ENCODE measurements around the gene TRIM41.
A peak's percentile ranks its signal among the peaks of the same experiment; 100 is the strongest.

Gene TRIM41

GRCh38 chr5:181229996-181230395 lies 6.9 kb downstream of the TRIM41 start:
- FAIRE-seq, result no peak
- no peak for DNase-seq (ENCODE audit: extremely low spot score, insufficient read length, low read depth)

GRCh38 chr5:181230551-181230950 lies 7.5 kb downstream of the TRIM41 start:
- FAIRE-seq (no peak), DNase-seq (ENCODE audit: extremely low spot score, insufficient read length, low read depth) (no peak)

GRCh38 chr5:181231432-181231831 lies 8.4 kb downstream of the TRIM41 start:
- FAIRE-seq, result no peak
- no peak for DNase-seq (ENCODE audit: extremely low spot score, insufficient read length, low read depth)

- DNase-seq (ENCODE audit: extremely low spot score, insufficient read length, low read depth) (no peak), FAIRE-seq (no peak)
Observed at GRCh38 chr5:181232593-181232992, 9.5 kb downstream of the TRIM41 start.

- no peak for FAIRE-seq
- no peak for DNase-seq (ENCODE audit: extremely low spot score, insufficient read length, low read depth)
Observed at GRCh38 chr5:181233088-181233800, 10.2 kb downstream of the TRIM41 start.

- FAIRE-seq (no peak), DNase-seq (ENCODE audit: extremely low spot score, insufficient read length, low read depth) (no peak)
Observed at GRCh38 chr5:181233801-181234454, 10.8 kb downstream of the TRIM41 start.

- FAIRE-seq, result no peak
Observed at GRCh38 chr5:181234455-181235306, 11.6 kb downstream of the TRIM41 start.

GRCh38 chr5:181235323-181235688 lies 12.2 kb downstream of the TRIM41 start:
- DNase-seq (ENCODE audit: extremely low spot score, insufficient read length, low read depth) (no peak), FAIRE-seq (no peak)

More at GRCh38 chr5:181234455-181235306, 11.6 kb downstream of the TRIM41 start:
- DNase-seq (ENCODE audit: extremely low spot score, insufficient read length, low read depth), result no peak

GRCh38 chr5:181235689-181236366 lies 12.7 kb downstream of the TRIM41 start:
- FAIRE-seq (no peak), DNase-seq (ENCODE audit: extremely low spot score, insufficient read length, low read depth) (no peak)

GRCh38 chr5:181236471-181236870 lies 13.4 kb downstream of the TRIM41 start:
- DNase-seq (ENCODE audit: extremely low spot score, insufficient read length, low read depth), result no peak
- FAIRE-seq, result no peak

- DNase-seq (ENCODE audit: extremely low spot score, insufficient read length, low read depth) (no peak), FAIRE-seq (no peak)
Observed at GRCh38 chr5:181236954-181237641, 14.0 kb downstream of the TRIM41 start.

- no peak for DNase-seq (ENCODE audit: extremely low spot score, insufficient read length, low read depth)
- no peak for FAIRE-seq
Observed at GRCh38 chr5:181237729-181238385, 14.8 kb downstream of the TRIM41 start.

- FAIRE-seq, result no peak
- DNase-seq (ENCODE audit: extremely low spot score, insufficient read length, low read depth), result no peak
Observed at GRCh38 chr5:181239062-181239663, 16.1 kb downstream of the TRIM41 start.

GRCh38 chr5:181241393-181241975 lies 18.4 kb downstream of the TRIM41 start:
- DNase-seq (ENCODE audit: extremely low spot score, insufficient read length, low read depth) (no peak), FAIRE-seq (peak; percentile 59)

GRCh38 chr5:181242031-181242451 lies 19.0 kb downstream of the TRIM41 start:
- DNase-seq (ENCODE audit: extremely low spot score, insufficient read length, low read depth) (no peak), FAIRE-seq (no peak)

- FAIRE-seq, result no peak
- DNase-seq (ENCODE audit: extremely low spot score, insufficient read length, low read depth), result no peak
Observed at GRCh38 chr5:181243018-181243563, 20.0 kb downstream of the TRIM41 start.

- FAIRE-seq, result peak; percentile 69
Observed at GRCh38 chr5:181243564-181244343, 20.7 kb downstream of the TRIM41 start, which contains the start of gene RACK1. RACK1 (minus strand) TSS chr5:181243906; CDS start chr5:181243800, 106 bp downstream.

More at GRCh38 chr5:181243564-181244343, 20.7 kb downstream of the TRIM41 start, which contains the start of gene RACK1:
- DNase-seq (ENCODE audit: extremely low spot score, insufficient read length, low read depth), result peak; percentile 67
